Neural cell (in vitro differentiated cells): ENCODE results near the gene MMUT.

ENCODE experiments used
- CTCF ChIP-seq: fragments of 450-650 bp; IDR thresholded peaks from 2 replicates; pipeline ENCODE4 v1.5.1; 2014; ENCODE audit warnings: antibody characterized with exemption, mild to moderate bottlenecking, moderate library complexity; ENCODE audit not compliant: poor library complexity, severe bottlenecking
- EP300 ChIP-seq: fragments of 450-650 bp; conservative IDR thresholded peaks from 2 replicates; pipeline ENCODE4 v1.6.1; 2014; ENCODE audit warnings: antibody characterized with exemption, mild to moderate bottlenecking, moderate library complexity; ENCODE audit not compliant: poor library complexity, severe bottlenecking
- EZH2 ChIP-seq: fragments of 200-600, 300-800 bp; shearing (Covaris generic), sonication (generic); IDR thresholded peaks from 2 replicates; pipeline ENCODE4 v1.6.1; 2014; ENCODE audit warnings: antibody characterized with exemption, low read length, borderline replicate concordance, mild to moderate bottlenecking; ENCODE audit not compliant: insufficient read depth, poor library complexity, severe bottlenecking
- MXI1 ChIP-seq: fragments of 450-650 bp; conservative IDR thresholded peaks from 2 replicates; pipeline ENCODE4 v1.6.1; 2014; ENCODE audit warnings: antibody characterized with exemption, mild to moderate bottlenecking; ENCODE audit not compliant: poor library complexity, severe bottlenecking
- POLR2AphosphoS5 ChIP-seq: IDR thresholded peaks from 2 replicates; pipeline ENCODE4 v1.6.1; 2012
- RAD21 ChIP-seq: fragments of 450-650 bp; conservative IDR thresholded peaks from 2 replicates; pipeline ENCODE4 v1.6.1; 2014; ENCODE audit warnings: antibody characterized with exemption, mild to moderate bottlenecking, moderate library complexity
- SMC3 ChIP-seq: fragments of 450-650 bp; conservative IDR thresholded peaks from 2 replicates; pipeline ENCODE4 v1.6.1; 2014; ENCODE audit warnings: antibody characterized with exemption, mild to moderate bottlenecking, moderate library complexity; ENCODE audit not compliant: poor library complexity
- TAF1 ChIP-seq: IDR thresholded peaks from 2 replicates; pipeline ENCODE4 v1.6.1; 2012; ENCODE audit warnings: low read depth
- TF ChIP-seq, protein P1 (sequence below): IDR thresholded peaks from 2 replicates; pipeline ENCODE4 v1.6.1; 2012; ENCODE audit warnings: borderline replicate concordance

DNA sequence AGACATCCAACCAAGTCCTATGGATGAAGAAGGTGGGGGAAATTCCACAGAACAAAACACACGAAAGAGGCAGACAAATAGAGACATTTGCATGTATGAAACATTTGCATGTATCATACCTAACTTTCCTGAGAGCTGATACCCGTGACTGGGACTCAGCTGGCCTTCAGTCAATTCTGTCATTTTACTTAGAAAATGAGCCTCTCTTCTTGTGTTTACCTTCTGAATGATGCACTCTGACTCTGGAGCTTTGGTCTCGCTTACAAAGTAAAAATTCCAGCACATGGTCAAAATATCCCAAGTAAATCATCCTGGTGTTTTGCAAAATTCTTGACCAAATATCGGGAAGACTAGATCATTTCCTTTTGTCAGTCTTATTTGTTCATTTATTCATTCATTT lies 46.9 kb downstream of the MMUT start:
- TF ChIP-seq EZH2 (no peak), CTCF (no peak), EP300 (no peak), RAD21 (no peak), POLR2AphosphoS5 (no peak), SMC3 (no peak), TAF1 (no peak), MXI1 (no peak)
- TF ChIP-seq, protein P1, sequence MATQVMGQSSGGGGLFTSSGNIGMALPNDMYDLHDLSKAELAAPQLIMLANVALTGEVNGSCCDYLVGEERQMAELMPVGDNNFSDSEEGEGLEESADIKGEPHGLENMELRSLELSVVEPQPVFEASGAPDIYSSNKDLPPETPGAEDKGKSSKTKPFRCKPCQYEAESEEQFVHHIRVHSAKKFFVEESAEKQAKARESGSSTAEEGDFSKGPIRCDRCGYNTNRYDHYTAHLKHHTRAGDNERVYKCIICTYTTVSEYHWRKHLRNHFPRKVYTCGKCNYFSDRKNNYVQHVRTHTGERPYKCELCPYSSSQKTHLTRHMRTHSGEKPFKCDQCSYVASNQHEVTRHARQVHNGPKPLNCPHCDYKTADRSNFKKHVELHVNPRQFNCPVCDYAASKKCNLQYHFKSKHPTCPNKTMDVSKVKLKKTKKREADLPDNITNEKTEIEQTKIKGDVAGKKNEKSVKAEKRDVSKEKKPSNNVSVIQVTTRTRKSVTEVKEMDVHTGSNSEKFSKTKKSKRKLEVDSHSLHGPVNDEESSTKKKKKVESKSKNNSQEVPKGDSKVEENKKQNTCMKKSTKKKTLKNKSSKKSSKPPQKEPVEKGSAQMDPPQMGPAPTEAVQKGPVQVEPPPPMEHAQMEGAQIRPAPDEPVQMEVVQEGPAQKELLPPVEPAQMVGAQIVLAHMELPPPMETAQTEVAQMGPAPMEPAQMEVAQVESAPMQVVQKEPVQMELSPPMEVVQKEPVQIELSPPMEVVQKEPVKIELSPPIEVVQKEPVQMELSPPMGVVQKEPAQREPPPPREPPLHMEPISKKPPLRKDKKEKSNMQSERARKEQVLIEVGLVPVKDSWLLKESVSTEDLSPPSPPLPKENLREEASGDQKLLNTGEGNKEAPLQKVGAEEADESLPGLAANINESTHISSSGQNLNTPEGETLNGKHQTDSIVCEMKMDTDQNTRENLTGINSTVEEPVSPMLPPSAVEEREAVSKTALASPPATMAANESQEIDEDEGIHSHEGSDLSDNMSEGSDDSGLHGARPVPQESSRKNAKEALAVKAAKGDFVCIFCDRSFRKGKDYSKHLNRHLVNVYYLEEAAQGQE, result no peak
